ENCODE data around the gene NKAP.

NKAP gene

DNA sequence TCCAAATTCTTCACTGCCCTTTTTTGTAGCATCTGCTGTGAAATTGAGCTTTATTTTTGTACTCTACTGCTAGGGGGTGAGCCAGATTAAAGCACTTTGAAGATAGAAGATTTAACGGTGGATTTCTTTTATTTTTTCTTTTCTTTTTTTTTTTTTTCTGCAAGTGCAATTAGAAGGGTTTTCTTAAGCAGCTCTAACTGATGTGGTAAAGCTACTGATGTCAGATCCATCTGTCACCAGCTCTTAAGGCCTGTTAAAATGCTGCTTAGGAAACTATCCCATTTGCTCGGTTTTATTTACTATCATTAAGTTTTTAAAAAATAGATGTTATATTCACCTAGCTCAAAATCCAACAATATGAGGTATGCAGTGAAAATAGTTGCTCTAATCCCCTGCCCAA is 64.8 kb downstream of the NKAP start:
- TF ChIP-seq CTCF (IDR thresholded peaks at IDR 0.05): no peak

DNA sequence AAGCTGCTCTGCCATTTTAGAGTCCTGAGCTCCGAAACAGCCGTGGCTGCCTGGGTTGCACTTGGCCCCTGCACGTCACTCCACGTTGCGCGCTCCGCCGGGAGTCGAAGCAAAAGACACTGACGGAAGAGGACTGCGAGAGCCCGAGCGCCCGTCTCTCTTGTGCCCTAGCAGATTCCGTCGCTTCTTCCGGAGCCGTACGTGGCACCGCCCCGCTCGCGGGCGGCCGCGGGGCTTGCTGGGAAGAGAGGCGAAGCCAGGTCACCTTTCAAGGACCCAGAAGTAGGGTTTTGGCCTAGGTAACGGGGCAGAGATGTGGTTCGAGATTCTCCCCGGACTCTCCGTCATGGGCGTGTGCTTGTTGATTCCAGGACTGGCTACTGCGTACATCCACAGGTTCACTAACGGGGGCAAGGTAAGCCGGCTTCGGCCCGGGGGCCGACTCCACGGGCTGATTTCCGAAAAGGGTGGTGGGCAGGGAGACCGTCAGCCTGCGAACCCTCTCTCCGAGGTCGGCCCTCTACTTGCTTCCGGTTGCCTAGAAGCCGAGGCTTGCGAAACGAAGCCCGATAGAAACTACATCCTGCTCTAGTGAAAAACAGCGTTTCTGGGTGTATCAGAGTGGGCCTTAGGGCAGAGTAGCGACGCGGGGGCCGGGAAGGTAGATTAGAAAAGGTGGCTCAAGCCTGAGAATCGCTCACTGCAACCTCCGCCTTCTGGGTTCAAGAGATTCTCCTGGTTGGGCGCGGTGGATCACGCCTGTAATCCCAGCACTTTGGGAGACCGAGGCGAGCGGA is 71.8 kb downstream of the NKAP start, which contains the start of the genes NDUFA1 and RNF113A:
Gene NDUFA1 (plus strand): TSS at position 234 of the 797 bp plus-strand sequence. CDS start 80 bp downstream, at position 314.
Gene RNF113A (minus strand): TSS at position 135 of the 797 bp plus-strand sequence. CDS start 120 bp downstream, at position 15.
- no peak for TF ChIP-seq CTCF (IDR thresholded peaks at IDR 0.05)

DNA sequence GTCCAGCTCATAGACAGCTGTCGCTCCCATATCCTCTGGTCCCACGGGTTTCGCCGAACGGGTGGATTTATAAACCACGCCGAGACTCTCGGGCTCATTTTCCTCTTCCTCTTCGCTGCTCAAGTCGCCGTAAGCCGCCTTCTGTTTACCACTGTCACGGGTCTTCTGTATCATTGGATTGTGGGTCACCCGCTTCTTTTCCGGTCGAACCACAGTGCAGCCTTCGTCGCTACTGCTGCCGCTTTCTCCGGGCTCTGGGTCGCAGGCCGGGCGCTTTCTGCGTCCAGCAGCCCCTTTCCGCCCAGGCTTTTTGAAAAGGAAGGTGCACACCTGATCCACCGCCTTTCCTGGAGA is 72.3 kb downstream of the NKAP start:
- TF ChIP-seq CTCF (IDR thresholded peaks at IDR 0.05): no peak

Data from LNCAP (cell line).